ENCODE results near the gene IFT20.

The IFT20 gene

GRCh38 chr17:28335201-28335958 is at the start of gene IFT20, which contains the start of gene TNFAIP1:
Gene IFT20 (minus strand): TSS chr17:28335472. CDS start chr17:28331985, 3,487 bp downstream.
Gene TNFAIP1 (plus strand): TSS chr17:28335761. CDS start chr17:28339522, 3,761 bp downstream.
- peak; percentile 100 for DNase-seq (ENCODE audit: low read depth)

GRCh38 chr17:28385037-28385400 is 49.7 kb upstream of the IFT20 start:
- no peak for DNase-seq (ENCODE audit: low read depth)

- DNase-seq (ENCODE audit: low read depth): peak; percentile 52
These were observed 49.2 kb upstream of the IFT20 start for GRCh38 chr17:28384281-28385036.

GRCh38 chr17:28381141-28381825 is 46.0 kb upstream of the IFT20 start:
- DNase-seq (ENCODE audit: low read depth): no peak

- peak; percentile 99 for DNase-seq (ENCODE audit: low read depth)
These were observed 44.8 kb upstream of the IFT20 start for GRCh38 chr17:28379814-28380801.

- DNase-seq (ENCODE audit: low read depth): peak; percentile 62
These were observed 37.6 kb upstream of the IFT20 start for GRCh38 chr17:28372945-28373274.

- peak; percentile 29 for DNase-seq (ENCODE audit: low read depth)
These were observed 37.1 kb upstream of the IFT20 start for GRCh38 chr17:28372203-28372944.

GRCh38 chr17:28371245-28372202 is 36.3 kb upstream of the IFT20 start, which contains the start of gene SARM1:
Gene SARM1 (plus strand): TSS chr17:28371694. CDS start chr17:28372033, 339 bp downstream.
- peak; percentile 97 for DNase-seq (ENCODE audit: low read depth)

GRCh38 chr17:28370744-28371103 is 35.5 kb upstream of the IFT20 start:
- DNase-seq (ENCODE audit: low read depth): no peak

GRCh38 chr17:28370035-28370743 is 34.9 kb upstream of the IFT20 start, which contains the start of gene VTN:
Gene VTN (minus strand): TSS chr17:28370307. CDS start chr17:28370203, 104 bp downstream.
- peak; percentile 100 for DNase-seq (ENCODE audit: low read depth)

- peak; percentile 32 for DNase-seq (ENCODE audit: low read depth)
These were observed 34.4 kb upstream of the IFT20 start for GRCh38 chr17:28369684-28370034.

GRCh38 chr17:28368915-28369683 is 33.8 kb upstream of the IFT20 start:
- no peak for DNase-seq (ENCODE audit: low read depth)

GRCh38 chr17:28368306-28368831 is 33.1 kb upstream of the IFT20 start:
- DNase-seq (ENCODE audit: low read depth): no peak

GRCh38 chr17:28367641-28368305 is 32.5 kb upstream of the IFT20 start:
- DNase-seq (ENCODE audit: low read depth): no peak

- no peak for DNase-seq (ENCODE audit: low read depth)
These were observed 31.3 kb upstream of the IFT20 start for GRCh38 chr17:28366605-28367004.

- DNase-seq (ENCODE audit: low read depth): no peak
These were observed 30.2 kb upstream of the IFT20 start for GRCh38 chr17:28365487-28365886.

- no peak for DNase-seq (ENCODE audit: low read depth)
These were observed 29.5 kb upstream of the IFT20 start, which contains the start of gene SEBOX for GRCh38 chr17:28364665-28365363. Gene SEBOX (minus strand): TSS chr17:28365199. CDS start chr17:28365151, 48 bp downstream.
